Esophagus (tissue), 2 donors: ENCODE measurements around the gene OPA1. TPM values are rescaled to one million over a fixed set of nuclear protein-coding genes. Genes with fewer than 3 reads are reported as not detected.
"Not testable (repeated sequence)": the region's sequence is repeated elsewhere in the genome, so short reads cannot be mapped to it uniquely, and the experiment has no call there.

Source experiments
- H3K27ac ChIP-seq, 2 donors: one replicate each; pipeline ENCODE4 v1.5.1; 2013; ENCODE audit warnings: low read depth in 2 of 2, mild to moderate bottlenecking in 2 of 2, inconsistent platforms in 1 of 2, low read length in 1 of 2, moderate library complexity in 1 of 2
- H3K27me3 ChIP-seq, 2 donors: one replicate each; pipeline ENCODE4 v1.6.1; 2013; ENCODE audit warnings: low read length in 2 of 2, control low read depth in 1 of 2, mild to moderate bottlenecking in 1 of 2; ENCODE audit not compliant: insufficient read depth in 2 of 2, control insufficient read depth in 1 of 2
- H3K36me3 ChIP-seq, 2 donors: one replicate each; pipeline ENCODE4 v1.6.1; 2013; ENCODE audit warnings: low read length in 1 of 2; ENCODE audit not compliant: control insufficient read depth in 2 of 2, insufficient read depth in 2 of 2
- H3K4me1 ChIP-seq, 2 donors: one replicate each; pipeline ENCODE4 v1.6.1; 2013; ENCODE audit warnings: low read length in 1 of 2; ENCODE audit not compliant: control insufficient read depth in 2 of 2, insufficient read depth in 2 of 2
- H3K4me3 ChIP-seq, 2 donors: one replicate each; pipeline ENCODE4 v1.5.1; 2013; ENCODE audit warnings: low read length in 2 of 2, mild to moderate bottlenecking in 2 of 2, low read depth in 1 of 2, moderate library complexity in 1 of 2
- H3K9me3 ChIP-seq, 2 donors: one replicate each; pipeline ENCODE4 v1.6.1; 2013; ENCODE audit warnings: mild to moderate bottlenecking in 2 of 2, low read depth in 1 of 2, low read length in 1 of 2, moderate library complexity in 1 of 2; ENCODE audit not compliant: control insufficient read depth in 2 of 2, insufficient read depth in 1 of 2
- WGBS, 2 donors: extraction: QIAGEN DNeasy Blood & Tissue Kit; methylation state at CpG; one replicate each; pipeline ENCODE4 v1.1.7; 2013; 5-methylcytosine and 5-hydroxymethylcytosine counted together
- polyA plus RNA-seq, 2 donors: library from polyadenylated mRNA; stranded (reverse); fragments of 200-250 nt; gene quantifications; one replicate each; pipeline ENCODE4 v1.2.3, GENCODE V29; 2013
- donor health status: healthy with polysubstance abuse.
- donor health status: Bipolar disorder and iron deficiency.

OPA1 gene
- polyA plus RNA-seq, 2 donors: 9.2 to 20.5 TPM

- not testable (repeated sequence) for H3K27ac ChIP-seq, H3K9me3 ChIP-seq, H3K4me3 ChIP-seq, H3K36me3 ChIP-seq, H3K27me3 ChIP-seq, H3K4me1 ChIP-seq
Observed at GRCh38 chr3:193606892-193607291, 13.9 kb downstream of the OPA1 start.

GRCh38 chr3:193610516-193610915 is 17.5 kb downstream of the OPA1 start:
- not testable (repeated sequence) for H3K4me3 ChIP-seq, H3K9me3 ChIP-seq, H3K4me1 ChIP-seq, H3K27me3 ChIP-seq, H3K36me3 ChIP-seq, H3K27ac ChIP-seq
- 97 to 98% methylated on average over 11 of the region's 11 CpGs for WGBS, 2 donors

- Histone ChIP-seq H3K4me3 (no peak overlapping the region), H3K4me1 (no peaks in the 10 kb centered on the region), H3K36me3 (peaks cover 0 to 5% of the 10 kb centered on the region in 2 donors), H3K27ac (no peak overlapping the region), H3K27me3 (no peaks in the 10 kb centered on the region), H3K9me3 (no peaks in the 10 kb centered on the region)
- WGBS, 2 donors: 69 to 70% methylated on average over 2 of the region's 2 CpGs
Observed at GRCh38 chr3:193614430-193614829, 21.4 kb downstream of the OPA1 start.

- 93 to 99% methylated on average over 1 of the region's 1 CpG for WGBS, 2 donors
Observed at GRCh38 chr3:193617628-193618027, 24.6 kb downstream of the OPA1 start.

GRCh38 chr3:193620057-193620456 is 27.0 kb downstream of the OPA1 start:
- H3K4me1 ChIP-seq: no peaks in the 10 kb centered on the region
- H3K27me3 ChIP-seq: no peaks in the 10 kb centered on the region
- H3K4me3 ChIP-seq: no peak overlapping the region
- 70 to 77% methylated on average over 1 of the region's 1 CpG for WGBS, 2 donors
- no peaks in the 10 kb centered on the region for H3K9me3 ChIP-seq
- no peak overlapping the region for H3K27ac ChIP-seq
- H3K36me3 ChIP-seq: peaks cover 0 to 4% of the 10 kb centered on the region in 2 donors

More at GRCh38 chr3:193617628-193618027, 24.6 kb downstream of the OPA1 start:
- H3K9me3 ChIP-seq: no peaks in the 10 kb centered on the region
- no peaks in the 10 kb centered on the region for H3K4me1 ChIP-seq
- H3K4me3 ChIP-seq: no peak overlapping the region
- no peaks in the 10 kb centered on the region for H3K27me3 ChIP-seq
- H3K27ac ChIP-seq: no peak overlapping the region
- H3K36me3 ChIP-seq: peaks cover 0 to 5% of the 10 kb centered on the region in 2 donors

GRCh38 chr3:193620650-193621049 is 27.6 kb downstream of the OPA1 start:
- no peak overlapping the region for H3K27ac ChIP-seq
- no peaks in the 10 kb centered on the region for H3K27me3 ChIP-seq
- no peaks in the 10 kb centered on the region for H3K9me3 ChIP-seq
- H3K4me1 ChIP-seq: no peaks in the 10 kb centered on the region
- peaks cover 0 to 2% of the 10 kb centered on the region in 2 donors for H3K36me3 ChIP-seq
- no peak overlapping the region for H3K4me3 ChIP-seq

GRCh38 chr3:193621127-193621526 is 28.1 kb downstream of the OPA1 start:
- Histone ChIP-seq H3K9me3 (no peaks in the 10 kb centered on the region), H3K36me3 (peaks cover 2% of the 10 kb centered on the region in 2 donors), H3K27me3 (no peaks in the 10 kb centered on the region), H3K4me1 (no peaks in the 10 kb centered on the region), H3K27ac (no peak overlapping the region), H3K4me3 (no peak overlapping the region)
- 85 to 88% methylated on average over 4 of the region's 4 CpGs for WGBS, 2 donors

GRCh38 chr3:193630005-193630404 is 37.0 kb downstream of the OPA1 start:
- 36 to 39% methylated on average over 3 of the region's 3 CpGs for whole genome bisulfite sequencing, 2 donors
- Histone ChIP-seq H3K4me1 (no peaks in the 10 kb centered on the region), H3K36me3 (peaks cover 0 to 2% of the 10 kb centered on the region in 2 donors), H3K4me3 (no peak overlapping the region), H3K27ac (no peak overlapping the region), H3K9me3 (no peaks in the 10 kb centered on the region), H3K27me3 (no peaks in the 10 kb centered on the region)

GRCh38 chr3:193637831-193638230 is 44.8 kb downstream of the OPA1 start:
- H3K9me3 ChIP-seq: no peaks in the 10 kb centered on the region
- no peak overlapping the region for H3K27ac ChIP-seq
- H3K27me3 ChIP-seq: no peaks in the 10 kb centered on the region
- H3K4me3 ChIP-seq: no peak overlapping the region
- peaks cover 4 to 7% of the 10 kb centered on the region in 2 donors for H3K36me3 ChIP-seq
- WGBS, 2 donors: 95 to 99% methylated on average over 3 of the region's 3 CpGs
- H3K4me1 ChIP-seq: no peaks in the 10 kb centered on the region

- no peaks in the 10 kb centered on the region for H3K27me3 ChIP-seq
- WGBS, 2 donors: 93 to 97% methylated on average over 3 of the region's 3 CpGs
- H3K4me1 ChIP-seq: no peaks in the 10 kb centered on the region
- no peaks in the 10 kb centered on the region for H3K9me3 ChIP-seq
- H3K4me3 ChIP-seq: no peak overlapping the region
- H3K36me3 ChIP-seq: peaks cover 4 to 7% of the 10 kb centered on the region in 2 donors
- no peak overlapping the region for H3K27ac ChIP-seq
Observed at GRCh38 chr3:193638833-193639232, 45.8 kb downstream of the OPA1 start.
